NB4 (cell line): ENCODE results near the gene SRGAP1.

Experiments
- CTCF ChIP-seq: IDR thresholded peaks from one replicate; pipeline ENCODE4 v1.5.1; 2012; ENCODE audit warnings: low read depth, low read length
- MAX ChIP-seq: IDR thresholded peaks from 2 replicates; pipeline ENCODE4 v1.6.1; 2011; ENCODE audit warnings: low read depth, low read length
- MYC ChIP-seq: IDR thresholded peaks from 2 replicates; pipeline ENCODE4 v1.6.1; 2011; ENCODE audit warnings: low read depth, low read length
- POLR2A ChIP-seq: IDR thresholded peaks from 2 replicates; pipeline ENCODE4 v1.6.1; 2011; ENCODE audit warnings: mild to moderate bottlenecking; ENCODE audit not compliant: insufficient read length; ENCODE audit errors: extremely low read depth

GRCh38 chr12:63929426-63929825, 84.9 kb downstream of the SRGAP1 start:
- TF ChIP-seq POLR2A = no peak
- TF ChIP-seq MAX = no peak
- TF ChIP-seq CTCF = no peak
- TF ChIP-seq MYC = no peak
